ENCODE data around the gene LTBP1.

LTBP1 gene

DNA sequence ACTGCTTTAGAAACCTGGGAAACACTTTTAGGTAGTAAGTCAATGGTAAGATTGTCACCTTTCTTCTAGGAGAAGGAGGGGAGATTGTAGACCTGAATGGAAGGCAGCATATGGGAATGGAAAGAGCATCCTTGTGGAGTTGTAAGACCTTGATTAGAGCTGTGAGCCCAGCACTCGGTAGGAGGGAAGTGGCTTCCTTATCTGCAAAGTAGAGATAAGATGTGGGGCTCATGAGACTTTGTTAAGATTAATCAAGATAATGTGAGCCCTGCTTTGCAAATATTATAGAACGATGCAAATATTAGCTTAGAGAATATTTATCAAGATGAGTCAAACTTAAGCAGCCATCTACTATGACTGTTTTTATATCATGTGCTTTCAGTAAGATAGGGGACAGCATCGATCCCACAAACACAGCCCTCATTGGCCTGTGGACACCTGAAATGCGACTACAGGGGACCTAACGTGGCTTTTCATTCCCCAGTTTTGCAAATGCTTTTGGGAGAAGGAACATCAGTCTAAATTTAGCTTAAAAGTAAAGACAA, 243.7 kb downstream of the LTBP1 start:
- no peak for DNase-seq (ENCODE audit: low spot score)
- TF ChIP-seq, protein P1, sequence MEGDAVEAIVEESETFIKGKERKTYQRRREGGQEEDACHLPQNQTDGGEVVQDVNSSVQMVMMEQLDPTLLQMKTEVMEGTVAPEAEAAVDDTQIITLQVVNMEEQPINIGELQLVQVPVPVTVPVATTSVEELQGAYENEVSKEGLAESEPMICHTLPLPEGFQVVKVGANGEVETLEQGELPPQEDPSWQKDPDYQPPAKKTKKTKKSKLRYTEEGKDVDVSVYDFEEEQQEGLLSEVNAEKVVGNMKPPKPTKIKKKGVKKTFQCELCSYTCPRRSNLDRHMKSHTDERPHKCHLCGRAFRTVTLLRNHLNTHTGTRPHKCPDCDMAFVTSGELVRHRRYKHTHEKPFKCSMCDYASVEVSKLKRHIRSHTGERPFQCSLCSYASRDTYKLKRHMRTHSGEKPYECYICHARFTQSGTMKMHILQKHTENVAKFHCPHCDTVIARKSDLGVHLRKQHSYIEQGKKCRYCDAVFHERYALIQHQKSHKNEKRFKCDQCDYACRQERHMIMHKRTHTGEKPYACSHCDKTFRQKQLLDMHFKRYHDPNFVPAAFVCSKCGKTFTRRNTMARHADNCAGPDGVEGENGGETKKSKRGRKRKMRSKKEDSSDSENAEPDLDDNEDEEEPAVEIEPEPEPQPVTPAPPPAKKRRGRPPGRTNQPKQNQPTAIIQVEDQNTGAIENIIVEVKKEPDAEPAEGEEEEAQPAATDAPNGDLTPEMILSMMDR (IDR thresholded peaks at IDR 0.05; ENCODE audit: borderline replicate concordance, control extremely low read depth, extremely low read depth, insufficient read depth, missing control alignments): no peak
- in situ Hi-C loops (cut with MboI; ENCODE audit: low sequenced_read_pairs, unreplicated experiment): no loop called here

DNA sequence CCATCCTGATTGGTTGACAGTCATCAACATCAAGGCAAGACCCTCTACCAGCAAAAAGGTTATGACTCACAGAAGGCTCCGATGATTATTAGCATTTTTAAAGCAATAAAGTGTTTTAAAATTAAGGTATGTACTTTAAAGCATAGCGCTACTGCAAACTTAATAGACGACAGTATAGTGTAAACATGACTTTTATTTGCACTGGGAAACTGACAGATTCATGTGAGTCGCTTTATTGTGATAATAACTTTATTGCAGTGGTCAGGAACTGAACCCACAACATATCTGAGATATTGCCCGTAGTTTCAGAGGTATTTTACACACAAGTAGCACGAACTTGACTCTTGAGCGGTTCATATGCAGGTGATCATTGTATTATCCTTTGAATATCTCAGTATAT, 249.1 kb downstream of the LTBP1 start:
- DNase-seq (ENCODE audit: low spot score): no peak
- in situ Hi-C loops (cut with MboI; ENCODE audit: low sequenced_read_pairs, unreplicated experiment): no loop called here
- TF ChIP-seq, protein P1 (IDR thresholded peaks at IDR 0.05; ENCODE audit: borderline replicate concordance, control extremely low read depth, extremely low read depth, insufficient read depth, missing control alignments): no peak

DNA sequence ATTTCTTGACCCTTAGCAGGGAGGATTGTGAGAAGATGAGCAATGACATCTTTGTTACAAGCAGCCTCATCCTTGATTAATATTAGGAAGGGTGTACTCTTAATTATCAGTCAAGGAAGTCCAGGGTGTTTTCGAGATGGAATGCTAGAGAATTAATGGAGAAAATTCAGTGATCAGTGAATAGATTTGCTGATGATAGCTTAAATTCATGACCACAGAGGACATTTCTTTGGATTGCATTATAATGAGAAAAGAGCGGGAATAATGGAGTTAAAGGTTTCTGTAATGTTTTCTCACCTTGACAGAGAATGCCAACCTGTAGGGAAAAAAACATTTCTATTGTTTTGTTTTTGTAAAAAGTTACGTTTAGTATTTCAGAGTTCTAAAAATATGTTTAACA, 249.9 kb downstream of the LTBP1 start:
- in situ Hi-C loops (cut with MboI; ENCODE audit: low sequenced_read_pairs, unreplicated experiment): no loop called here
- no peak for DNase-seq (ENCODE audit: low spot score)
- TF ChIP-seq, protein P1 (IDR thresholded peaks at IDR 0.05; ENCODE audit: borderline replicate concordance, control extremely low read depth, extremely low read depth, insufficient read depth, missing control alignments): no peak

DNA sequence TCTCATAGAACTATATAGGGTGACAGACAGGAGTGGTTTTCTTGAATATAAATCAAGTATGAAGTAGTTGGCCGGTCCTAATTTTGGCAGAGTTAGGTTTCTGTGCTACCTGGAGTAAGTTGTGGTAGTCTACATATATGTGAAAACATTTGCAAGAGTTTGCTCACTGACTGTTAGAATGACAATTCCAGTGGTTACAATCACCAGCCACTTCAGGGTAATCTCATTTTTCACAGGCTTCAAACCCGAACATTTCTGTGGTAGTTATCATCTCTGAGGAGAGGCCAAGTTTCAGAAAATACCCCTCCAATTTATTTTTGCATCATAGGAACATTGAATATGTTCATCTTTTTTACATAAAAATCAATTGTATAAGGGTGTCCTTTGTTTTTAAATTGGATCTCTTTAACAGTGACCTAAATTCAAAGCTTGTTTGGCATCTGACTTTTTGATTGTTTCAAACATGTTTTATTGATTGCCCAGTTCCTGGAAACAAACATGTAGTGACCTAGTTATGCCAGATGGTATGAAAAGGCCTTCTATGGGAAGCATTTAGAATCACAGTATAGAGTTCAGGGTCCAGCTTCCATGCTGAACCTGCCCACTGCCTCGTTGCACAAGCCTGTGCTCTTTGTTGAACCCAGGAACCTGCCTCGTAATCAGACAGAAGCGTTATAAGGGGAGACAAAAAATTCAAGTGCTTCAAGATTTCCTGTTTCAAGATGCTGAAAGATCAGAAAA, 250.6 kb downstream of the LTBP1 start:
- TF ChIP-seq, protein P1 (IDR thresholded peaks at IDR 0.05; ENCODE audit: borderline replicate concordance, control extremely low read depth, extremely low read depth, insufficient read depth, missing control alignments): no peak
- no peak for DNase-seq (ENCODE audit: low spot score)
- in situ Hi-C loops (cut with MboI; ENCODE audit: low sequenced_read_pairs, unreplicated experiment): no loop called here

DNA sequence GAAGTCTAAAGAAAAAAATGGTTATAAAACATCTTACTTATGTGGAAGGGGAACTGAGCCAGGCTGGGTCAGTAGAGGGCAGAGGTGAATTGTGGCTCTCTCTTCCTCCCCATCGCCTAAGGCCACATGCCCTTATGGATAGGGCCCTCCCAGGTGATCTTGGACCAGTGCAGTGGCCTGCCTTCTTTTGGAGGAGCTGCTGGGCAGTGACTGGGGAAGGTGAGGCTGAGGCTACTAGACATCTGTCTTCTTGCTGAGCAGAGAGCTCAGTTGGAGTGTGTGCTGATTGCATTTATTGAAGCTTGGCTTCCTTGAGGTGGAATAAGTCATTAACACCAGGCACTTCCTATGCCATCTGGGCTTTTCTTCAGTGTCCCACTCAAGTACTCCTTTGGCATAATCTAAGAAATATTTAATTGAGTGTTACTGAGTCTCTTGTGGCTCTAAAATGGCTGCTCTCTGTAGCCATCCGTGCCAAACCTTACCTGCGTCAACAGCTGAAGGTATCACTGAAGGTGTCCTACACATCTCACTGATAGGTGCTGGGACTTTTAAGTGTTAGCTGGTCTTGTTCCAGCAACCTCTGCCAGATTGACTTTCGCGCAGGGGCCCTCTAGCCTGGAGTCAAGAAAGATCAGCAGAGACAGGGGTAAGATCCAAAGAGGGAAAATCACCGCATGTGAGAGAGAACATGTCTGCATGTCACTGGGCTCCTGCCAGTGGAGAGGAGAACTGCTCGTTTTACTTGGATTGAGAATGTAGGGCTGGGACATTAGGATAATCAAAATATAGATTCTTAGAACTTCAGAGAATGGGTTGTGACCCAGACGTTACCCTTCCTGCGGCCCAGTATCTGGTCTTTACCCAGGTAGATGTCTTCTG, 256.1 kb downstream of the LTBP1 start:
- in situ Hi-C loops (cut with MboI; ENCODE audit: low sequenced_read_pairs, unreplicated experiment): no loop called here
- TF ChIP-seq, protein P1 (IDR thresholded peaks at IDR 0.05; ENCODE audit: borderline replicate concordance, control extremely low read depth, extremely low read depth, insufficient read depth, missing control alignments): no peak
- no peak for DNase-seq (ENCODE audit: low spot score)

DNA sequence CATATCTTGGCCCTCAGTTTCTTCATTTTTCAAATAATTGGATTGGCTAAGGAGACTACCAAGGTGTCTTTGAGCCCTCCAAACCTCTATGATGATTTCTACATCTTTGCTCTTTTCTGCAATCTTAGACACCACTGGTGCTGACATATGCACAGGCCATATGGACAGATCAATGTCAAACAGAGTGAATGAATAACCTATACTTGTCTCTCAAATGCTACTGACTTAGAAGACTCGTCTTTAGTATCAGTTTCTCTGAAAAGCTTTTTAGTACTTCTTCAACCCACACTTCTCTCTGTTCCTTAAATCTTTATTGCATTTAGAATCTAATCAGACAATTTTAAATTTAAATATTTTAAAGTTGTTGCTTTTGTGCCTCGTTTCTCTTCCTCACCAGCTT, 258.2 kb downstream of the LTBP1 start:
- DNase-seq (ENCODE audit: low spot score): peak; percentile 13
- TF ChIP-seq, protein P1 (IDR thresholded peaks at IDR 0.05; ENCODE audit: borderline replicate concordance, control extremely low read depth, extremely low read depth, insufficient read depth, missing control alignments): no peak
- in situ Hi-C loops (cut with MboI; ENCODE audit: low sequenced_read_pairs, unreplicated experiment): no loop called here

Measured in GM13976 (cell line).